Fibroblast of skin of right biceps (primary cell): Measurements from ENCODE around the gene FTCD.

Source experiments
- DNase-seq: peaks from one replicate; pipeline ENCODE4 v3.0.0-alpha.2; 2013

The FTCD gene

DNA sequence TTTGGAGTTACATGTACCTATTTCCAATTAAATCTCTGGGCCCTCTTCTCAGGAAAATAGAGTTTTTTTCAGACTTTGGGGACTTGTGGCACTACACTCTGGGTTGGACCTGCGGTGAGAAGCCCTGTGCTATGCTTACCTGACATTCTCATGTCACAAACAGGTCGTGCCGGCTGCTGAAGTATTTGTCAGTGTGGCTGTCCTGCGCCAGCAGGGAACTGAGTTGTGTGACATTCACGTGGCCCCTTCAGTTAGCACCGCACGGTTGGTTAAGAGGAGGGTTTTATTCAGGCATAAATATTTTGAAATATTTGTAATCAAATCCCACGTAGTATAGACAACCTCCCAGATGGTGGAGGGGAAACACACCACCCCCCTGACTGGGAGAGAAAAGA, 63.8 kb downstream of the FTCD start:
- no peak for DNase-seq

DNA sequence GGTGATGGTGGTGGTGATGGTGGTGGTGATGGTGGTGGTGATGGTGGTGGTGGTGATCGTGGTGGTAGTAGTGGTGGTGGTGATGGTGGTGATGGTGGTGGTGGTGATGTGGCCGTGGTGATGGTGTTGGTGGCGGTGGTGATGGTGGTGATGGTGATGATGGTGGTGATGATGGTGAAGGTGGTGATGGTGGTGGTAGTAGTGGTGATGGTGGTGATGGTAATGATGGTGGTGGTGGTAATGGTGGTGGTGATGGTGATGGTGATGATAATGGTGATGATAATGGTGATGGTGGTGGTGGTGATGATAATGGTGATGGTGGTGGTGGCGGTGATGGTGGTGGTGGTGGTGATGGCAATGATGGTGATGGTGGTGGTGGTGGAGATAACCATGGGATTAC, 64.3 kb downstream of the FTCD start:
- DNase-seq: no peak

DNA sequence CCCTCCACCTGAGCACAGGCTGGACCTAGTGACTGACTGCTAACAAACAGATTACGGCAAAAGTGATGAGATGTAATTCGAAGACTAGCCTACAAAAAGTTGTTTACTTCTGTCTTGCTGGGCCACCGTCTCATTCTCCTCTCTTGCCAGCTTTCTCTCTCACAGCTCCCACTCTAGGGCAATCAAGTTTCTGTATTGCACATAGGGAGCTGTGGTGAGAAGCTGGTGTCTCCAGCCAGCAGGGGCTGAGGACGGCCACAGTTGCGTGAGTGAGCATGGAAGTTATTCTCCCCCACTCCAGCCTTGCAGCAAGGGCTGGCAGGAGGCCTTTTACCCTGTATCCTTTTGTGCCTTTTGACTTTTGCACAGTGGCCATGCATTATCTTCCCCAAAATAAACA, 66.1 kb downstream of the FTCD start:
- no peak for DNase-seq

DNA sequence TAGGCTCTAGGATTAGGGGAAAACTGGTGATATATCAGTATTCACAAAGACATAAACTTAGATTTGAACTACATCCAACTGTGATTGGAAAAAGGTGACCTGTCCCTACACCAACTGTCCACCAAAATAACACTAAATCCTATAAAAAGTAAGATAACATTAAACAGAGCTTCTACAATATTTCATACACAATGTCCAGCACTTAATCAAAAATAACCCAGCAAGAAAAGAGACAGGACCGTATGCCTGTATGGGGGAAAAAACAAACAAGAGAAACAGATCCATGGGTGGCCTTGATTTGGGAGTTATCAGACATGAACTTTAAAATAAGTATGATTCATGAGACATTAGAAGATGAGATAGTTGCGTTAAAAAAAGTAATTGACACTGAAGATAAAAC, 67.2 kb downstream of the FTCD start:
- DNase-seq: no peak

DNA sequence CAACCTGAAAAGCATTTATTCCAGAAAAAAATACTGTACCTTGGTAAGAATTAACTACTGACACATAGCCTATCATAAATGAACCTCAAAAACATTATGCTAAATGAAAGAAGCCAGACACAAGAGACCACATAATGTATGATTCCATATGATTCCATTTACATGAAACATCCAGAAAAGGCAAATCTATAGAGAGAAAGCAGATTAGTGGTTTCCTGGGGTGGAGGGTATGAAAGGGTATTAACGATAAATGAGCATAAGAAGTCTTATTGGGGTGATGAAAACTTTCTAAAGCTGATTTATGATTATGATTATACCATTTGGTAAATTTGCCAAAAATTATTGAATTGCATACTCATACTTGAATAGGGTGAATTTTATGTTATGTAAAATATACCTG, 67.7 kb downstream of the FTCD start:
- peak; percentile 71 for DNase-seq
